Activated CD4-positive, alpha-beta T cell treated with anti-CD3 and anti-CD28 coated beads, Interleukin-2, amount 50 U/mL, for 24 hours (primary cell): ENCODE results near the gene OR4C11.

ENCODE experiments used
- DNase-seq, 2 donors: peaks; one replicate each; pipeline ENCODE4 v3.0.0-alpha.2; 2020; ENCODE audit warnings: low read depth in 1 of 2, low spot score in 1 of 2

OR4C11 gene

GRCh38 chr11:55607545-55607944, at the start of gene OR4C11:
Gene OR4C11, minus strand, starts transcription at chr11:55607645. Its CDS starts 3,272 bp downstream, at chr11:55604373.
- DNase-seq = no peak

GRCh38 chr11:55655096-55655495, 47.7 kb upstream of the OR4C11 start:
- no peak for DNase-seq

- DNase-seq = no peak
Measured at GRCh38 chr11:55652560-55652959, 45.1 kb upstream of the OR4C11 start.

- no peak for DNase-seq
Measured at GRCh38 chr11:55648027-55648426, 40.6 kb upstream of the OR4C11 start, which contains the start of gene OR4S2. Gene OR4S2, plus strand, starts transcription at chr11:55648327. Its CDS starts 2,577 bp downstream, at chr11:55650904.

GRCh38 chr11:55634813-55635212, 27.4 kb upstream of the OR4C11 start, which contains the start of gene OR4P4:
Gene OR4P4, plus strand, starts transcription at chr11:55635113.
- DNase-seq = no peak

GRCh38 chr11:55624531-55624930, 17.1 kb upstream of the OR4C11 start:
- DNase-seq = no peak

GRCh38 chr11:55572548-55572947, 34.9 kb downstream of the OR4C11 start:
- DNase-seq = no peak

GRCh38 chr11:55571828-55572227, 35.6 kb downstream of the OR4C11 start, which contains the start of gene OR4C16:
Gene OR4C16, plus strand, starts transcription at chr11:55572128. Its CDS starts 0 bp downstream, at chr11:55572128.
- no peak for DNase-seq

- no peak for DNase-seq
Measured at GRCh38 chr11:55554169-55554568, 53.3 kb downstream of the OR4C11 start, which contains the start of gene OR4C15. Gene OR4C15, plus strand, starts transcription at chr11:55554469. Its CDS starts 0 bp downstream, at chr11:55554469.
